ENCODE data around the gene LAT.
"Not testable (repeated sequence)": the region's sequence is repeated elsewhere in the genome, so short reads cannot be mapped to it uniquely, and the experiment has no call there.

Gene LAT

GRCh38 chr16:28977703-28978662, 6.9 kb upstream of the LAT start:
- no peak for DNase-seq

DNA sequence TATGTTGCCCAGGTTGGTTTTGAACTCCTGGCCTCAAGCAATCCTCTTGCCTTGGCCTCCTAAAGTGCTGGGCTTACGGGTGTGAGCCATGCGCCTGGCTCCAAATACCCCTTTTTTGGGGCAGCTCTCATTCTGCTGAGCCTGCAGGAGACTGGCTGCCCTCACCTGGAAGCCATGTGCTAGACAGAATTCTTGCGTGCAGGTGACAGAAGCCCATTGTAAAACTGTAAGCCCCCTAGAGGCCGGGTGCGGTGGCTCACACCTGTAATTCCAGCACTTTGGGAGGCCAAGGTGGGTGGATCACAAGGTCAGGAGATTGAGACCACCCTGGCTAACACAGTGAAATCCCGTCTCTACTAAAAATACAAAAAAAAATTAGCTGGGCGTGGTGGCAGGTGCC, 4.5 kb upstream of the LAT start:
- DNase-seq: not testable (repeated sequence)

DNA sequence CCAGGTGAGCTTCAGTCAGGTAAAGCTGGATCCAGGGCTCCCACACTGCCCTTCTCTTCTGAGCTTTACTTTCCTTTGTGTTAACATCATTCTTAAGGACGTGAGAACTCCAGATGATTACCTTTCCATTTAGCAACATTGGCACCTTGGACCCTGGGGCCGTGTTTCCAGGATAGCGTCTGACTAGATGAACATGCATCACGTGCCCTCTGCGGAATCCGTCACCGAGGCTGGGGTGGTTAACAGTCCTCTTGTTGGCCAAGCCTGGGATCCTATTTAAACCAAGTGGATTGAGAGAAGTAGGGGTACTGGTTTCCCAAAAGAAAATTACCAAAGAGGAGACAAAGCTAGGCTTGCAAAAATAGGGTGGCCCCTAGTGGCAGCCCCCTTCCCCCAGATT, 3.9 kb upstream of the LAT start:
- DNase-seq: no peak

DNA sequence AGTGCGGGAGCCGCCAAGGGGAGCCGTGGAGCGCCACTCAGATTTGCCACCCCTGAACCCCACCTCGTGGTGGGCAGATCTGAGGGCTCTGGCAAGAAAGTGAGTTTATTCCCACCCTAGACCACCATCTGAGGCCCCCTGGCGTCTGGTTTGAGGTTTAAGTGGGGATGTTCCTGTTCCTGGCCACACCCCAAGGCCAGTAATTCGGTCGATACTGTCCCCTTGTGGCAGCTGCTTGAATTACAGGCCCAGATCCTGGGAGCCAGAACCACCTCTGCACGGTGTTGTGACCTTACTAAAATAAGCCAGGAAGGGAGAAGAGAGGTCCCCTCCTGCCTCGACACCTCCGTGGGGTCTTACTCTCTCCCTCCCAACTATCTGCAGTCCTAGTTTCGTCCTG, 3.3 kb upstream of the LAT start:
- no peak for DNase-seq

- no peak for DNase-seq
These were observed 2.4 kb upstream of the LAT start for GRCh38 chr16:28982418-28982817.

- DNase-seq: no peak
These were observed 1.9 kb upstream of the LAT start for GRCh38 chr16:28982949-28983348.

GRCh38 chr16:28983644-28984043, 1.2 kb upstream of the LAT start:
- DNase-seq: no peak

DNA sequence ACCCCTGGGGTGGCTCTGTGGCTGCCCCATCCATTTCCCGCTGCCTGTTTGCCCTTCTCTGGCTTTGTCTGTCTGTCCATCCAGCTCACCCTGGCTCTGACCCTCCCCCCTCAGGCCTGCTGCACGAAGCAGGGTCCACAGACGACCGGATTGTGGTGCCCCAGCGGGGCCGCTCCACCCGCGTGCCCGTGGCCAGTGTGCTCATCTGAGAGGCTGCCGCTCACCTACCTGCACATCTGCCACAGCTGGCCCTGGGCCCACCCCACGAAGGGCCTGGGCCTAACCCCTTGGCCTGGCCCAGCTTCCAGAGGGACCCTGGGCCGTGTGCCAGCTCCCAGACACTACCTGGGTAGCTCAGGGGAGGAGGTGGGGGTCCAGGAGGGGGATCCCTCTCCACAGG, 761 bp upstream of the LAT start:
- no peak for DNase-seq

- DNase-seq: no peak
These were observed 574 bp downstream of the LAT start for GRCh38 chr16:28985211-28986041.

- DNase-seq: no peak
These were observed 1.2 kb downstream of the LAT start for GRCh38 chr16:28986046-28986445.

- no peak for DNase-seq
These were observed 1.6 kb downstream of the LAT start for GRCh38 chr16:28986492-28986891.

- no peak for DNase-seq
These were observed 2.5 kb downstream of the LAT start for GRCh38 chr16:28987170-28987853.

- no peak for DNase-seq
These were observed 4.5 kb downstream of the LAT start for GRCh38 chr16:28989363-28989762.

GRCh38 chr16:28990375-28991040, 5.7 kb downstream of the LAT start:
- DNase-seq: no peak

DNA sequence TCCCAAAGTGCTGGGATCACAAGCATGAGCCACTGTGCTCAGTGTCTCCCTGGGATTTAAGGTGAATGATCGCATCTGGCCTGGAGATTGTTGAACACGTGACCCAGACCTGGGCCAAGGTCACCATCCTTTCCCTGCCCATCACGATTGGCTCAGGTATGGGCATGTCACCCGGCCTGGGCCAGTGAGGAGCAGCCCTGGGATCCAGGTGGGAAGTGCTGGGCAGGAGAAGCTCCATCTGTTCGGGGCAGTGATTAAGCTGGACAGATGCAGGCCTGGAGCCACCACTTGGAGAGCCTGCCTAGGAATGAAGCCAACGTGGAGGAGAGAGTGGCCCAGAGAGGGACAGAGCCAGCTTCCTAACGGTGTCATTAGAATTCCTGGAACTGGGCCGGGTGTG, 6.8 kb downstream of the LAT start:
- DNase-seq: no peak

GRCh38 chr16:28992496-28992895, 7.6 kb downstream of the LAT start:
- no peak for DNase-seq

- no peak for DNase-seq
These were observed 14.0 kb downstream of the LAT start for GRCh38 chr16:28998837-28999236.

- DNase-seq: no peak
These were observed 14.7 kb downstream of the LAT start for GRCh38 chr16:28999577-28999976.

DNA sequence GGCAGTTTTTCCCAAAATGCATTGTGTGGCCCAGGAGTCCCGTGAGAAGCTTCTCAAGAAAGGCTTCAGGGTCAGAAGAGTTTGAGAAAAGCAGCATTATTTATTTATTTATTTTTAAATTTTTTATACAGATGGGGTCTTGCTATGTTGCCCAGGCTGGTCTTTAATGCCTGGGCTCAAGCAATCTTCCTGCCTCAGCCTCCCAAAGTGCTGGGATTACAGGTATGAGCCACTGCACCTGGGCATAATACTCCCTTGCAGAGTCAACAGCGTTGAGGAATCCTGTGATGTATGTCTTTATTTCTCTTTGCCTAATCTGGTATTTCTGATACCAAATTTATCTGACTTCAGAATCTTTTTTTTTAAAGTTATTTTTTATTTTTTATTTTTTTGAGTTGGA, 15.2 kb downstream of the LAT start:
- DNase-seq: no peak

DNA sequence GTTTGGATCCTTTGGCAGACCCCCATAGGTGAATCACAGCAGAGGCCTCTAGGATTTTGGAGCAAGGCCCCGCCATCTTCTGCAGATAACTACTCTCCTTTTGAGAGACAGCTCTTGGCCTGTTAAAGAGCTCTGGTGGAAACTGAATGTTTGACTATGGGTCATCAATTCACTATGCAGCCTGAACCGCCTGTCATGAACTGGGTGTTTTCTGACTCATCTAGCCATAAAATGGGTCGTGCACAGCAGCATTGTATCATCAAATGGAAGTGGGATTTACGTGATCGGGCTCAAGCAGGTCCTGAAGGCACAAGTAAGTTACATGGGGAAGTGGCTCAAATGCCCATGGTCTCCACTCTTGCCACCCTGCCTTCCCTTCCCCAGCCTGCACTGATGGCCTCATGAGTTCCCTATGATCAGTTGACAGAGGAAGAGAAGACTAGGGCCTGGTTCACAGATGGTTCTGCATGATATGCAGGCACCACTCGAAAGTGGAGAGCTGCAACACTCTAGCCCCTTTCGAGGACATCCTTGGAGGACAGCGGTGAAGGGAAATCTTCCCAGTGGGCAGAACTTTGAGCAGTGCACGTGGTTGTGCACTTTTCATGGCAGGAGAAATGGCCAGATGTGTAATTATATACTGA, 19.8 kb downstream of the LAT start:
- DNase-seq: not testable (repeated sequence)

DNA sequence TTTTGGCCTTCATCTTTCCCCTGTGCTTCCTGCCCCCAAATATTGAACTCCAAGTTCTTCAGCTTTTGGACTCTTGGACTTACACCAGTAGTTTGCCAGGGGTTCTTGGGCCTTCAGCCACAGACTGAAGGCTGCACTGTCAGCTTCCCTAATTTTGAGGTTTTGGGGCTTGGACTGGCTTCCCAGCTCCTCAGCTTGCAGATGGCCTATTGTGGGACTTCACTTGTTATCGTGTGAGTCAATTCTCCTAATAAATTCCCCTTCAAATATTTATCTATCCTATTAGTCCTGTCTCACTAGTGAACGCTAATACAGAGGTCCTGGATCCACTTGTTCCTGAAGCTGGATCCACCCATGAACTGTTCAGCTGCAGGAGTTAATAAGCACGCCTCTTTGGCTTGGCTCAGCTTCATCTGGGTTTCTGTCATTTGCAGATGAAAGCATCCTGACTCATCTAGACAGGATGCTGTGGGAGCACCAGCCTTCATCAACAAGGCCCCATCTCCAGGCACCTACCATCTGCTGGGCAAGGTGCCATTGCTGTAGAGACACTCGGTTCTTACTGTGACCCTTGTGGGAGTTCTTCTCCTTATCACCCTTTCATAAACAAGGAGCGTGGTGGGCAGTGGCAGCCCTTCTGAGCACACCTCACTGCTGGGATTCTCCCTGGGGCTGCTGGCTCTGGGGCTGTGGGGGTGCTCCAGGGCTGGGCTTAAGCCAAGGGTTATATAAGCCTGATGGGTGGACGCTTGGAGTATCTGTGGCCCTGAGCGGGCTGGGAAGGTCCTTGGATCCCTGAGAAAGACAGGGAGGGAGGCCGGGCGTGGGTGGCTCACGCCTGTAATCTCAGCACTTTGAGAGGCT, 23.1 kb downstream of the LAT start:
- DNase-seq: peak; percentile 38

All from T-helper 9 cell (primary cell).